MM.1S (cell line): ENCODE results near the gene NPEPPS.

Source experiments
- EZH2 ChIP-seq: fragments of 300-600 bp; sonication (generic); optimal IDR thresholded peaks from 2 replicates; pipeline ENCODE3; 2017; ENCODE audit warnings: low read depth, mild to moderate bottlenecking, antibody characterized with exemption, low read length, mixed read lengths
- EZH2phosphoT487 ChIP-seq: fragments of 300-600 bp; sonication (generic); IDR thresholded peaks from 2 replicates; pipeline ENCODE4 v1.6.1; 2018; ENCODE audit warnings: antibody characterized with exemption, low read length
- TF ChIP-seq, protein P1 (sequence below): fragments of 300-600 bp; sonication (generic); IDR thresholded peaks from 2 replicates; pipeline ENCODE4 v1.5.1; 2016; ENCODE audit warnings: antibody characterized with exemption, low read length, mixed read lengths

DNA sequence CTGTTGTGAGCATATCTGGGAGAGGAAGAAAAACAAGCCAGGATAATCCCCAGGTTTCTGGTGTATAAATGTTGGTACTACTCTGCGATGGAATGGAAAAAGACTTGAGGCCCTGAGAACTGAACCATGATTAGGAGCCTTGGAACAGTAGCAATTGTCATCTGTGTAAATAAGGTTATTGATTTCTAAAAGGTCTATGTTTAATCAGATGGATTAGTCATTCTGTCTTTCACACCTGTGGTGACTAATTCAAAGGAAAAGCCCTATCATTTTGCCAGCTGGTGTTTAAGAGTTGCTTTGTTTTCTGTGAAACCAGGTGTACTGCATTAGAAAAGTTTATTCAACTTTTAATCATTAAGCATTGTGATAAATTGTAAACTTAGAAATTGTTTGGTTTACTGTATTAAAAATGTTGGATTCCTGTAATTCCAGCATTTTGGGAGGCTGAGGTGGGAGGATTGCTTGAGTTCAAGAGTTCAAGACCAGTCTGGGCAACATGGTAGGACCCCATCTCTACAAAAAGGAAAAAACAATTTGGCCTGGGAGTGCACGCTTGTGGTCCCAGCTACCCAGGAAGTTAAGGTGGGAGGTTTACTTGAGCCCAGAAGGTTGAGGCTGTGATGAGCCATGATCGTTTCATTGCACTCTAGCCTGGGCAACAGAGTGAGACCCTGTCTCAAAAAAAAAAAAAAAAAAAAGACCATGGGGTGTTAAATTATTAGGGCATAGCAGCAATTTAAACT, 89.8 kb downstream of the NPEPPS start:
- TF ChIP-seq EZH2: no peak
- TF ChIP-seq, protein P1, sequence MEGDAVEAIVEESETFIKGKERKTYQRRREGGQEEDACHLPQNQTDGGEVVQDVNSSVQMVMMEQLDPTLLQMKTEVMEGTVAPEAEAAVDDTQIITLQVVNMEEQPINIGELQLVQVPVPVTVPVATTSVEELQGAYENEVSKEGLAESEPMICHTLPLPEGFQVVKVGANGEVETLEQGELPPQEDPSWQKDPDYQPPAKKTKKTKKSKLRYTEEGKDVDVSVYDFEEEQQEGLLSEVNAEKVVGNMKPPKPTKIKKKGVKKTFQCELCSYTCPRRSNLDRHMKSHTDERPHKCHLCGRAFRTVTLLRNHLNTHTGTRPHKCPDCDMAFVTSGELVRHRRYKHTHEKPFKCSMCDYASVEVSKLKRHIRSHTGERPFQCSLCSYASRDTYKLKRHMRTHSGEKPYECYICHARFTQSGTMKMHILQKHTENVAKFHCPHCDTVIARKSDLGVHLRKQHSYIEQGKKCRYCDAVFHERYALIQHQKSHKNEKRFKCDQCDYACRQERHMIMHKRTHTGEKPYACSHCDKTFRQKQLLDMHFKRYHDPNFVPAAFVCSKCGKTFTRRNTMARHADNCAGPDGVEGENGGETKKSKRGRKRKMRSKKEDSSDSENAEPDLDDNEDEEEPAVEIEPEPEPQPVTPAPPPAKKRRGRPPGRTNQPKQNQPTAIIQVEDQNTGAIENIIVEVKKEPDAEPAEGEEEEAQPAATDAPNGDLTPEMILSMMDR: no peak
- TF ChIP-seq EZH2phosphoT487: no peak
